ENCODE measurements around the gene DDX51. TPM values are rescaled to one million over a fixed set of nuclear protein-coding genes. Genes with fewer than 3 reads are reported as not detected.

DDX51 gene
- total and polyA plus RNA-seq, 2 donors, result 6.5 to 17.4 TPM

DNA sequence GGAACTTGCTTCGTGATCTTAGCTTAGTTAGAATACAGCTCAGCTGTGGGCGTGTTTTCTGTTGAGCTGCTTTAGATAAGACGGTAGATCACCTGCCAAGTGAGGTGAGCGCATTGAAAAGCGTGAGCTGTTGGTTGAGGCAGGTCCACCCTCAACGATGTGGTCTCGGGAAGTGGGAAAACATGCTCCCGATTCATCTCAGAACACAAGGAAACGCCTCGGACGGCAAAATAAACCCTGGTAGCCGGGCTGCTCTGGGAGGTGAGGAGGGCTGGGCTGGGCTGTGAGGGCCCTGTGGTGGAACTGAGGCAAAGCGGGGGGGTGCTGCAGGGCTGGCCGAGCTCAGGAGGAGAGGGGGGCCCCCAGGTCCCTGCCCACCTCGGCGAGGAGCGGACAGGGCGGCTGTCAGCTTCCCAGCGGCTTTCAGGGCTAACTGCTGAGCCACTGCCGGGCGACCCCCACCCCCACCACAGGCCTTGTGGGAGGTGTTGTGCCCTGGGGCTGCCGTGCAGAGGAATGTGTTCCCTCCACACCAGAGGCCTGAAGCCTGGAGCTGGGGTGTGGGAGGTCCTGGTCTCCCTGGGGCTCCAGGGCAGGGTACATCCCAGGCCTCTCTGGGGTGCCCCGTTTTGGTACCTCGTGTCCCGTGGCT is 30.8 kb upstream of the DDX51 start:
- no peak for DNase-seq (ENCODE audit: extremely low spot score)
- no peak overlapping the region for H3K27ac ChIP-seq (ENCODE audit: low read depth)
- 65% methylated on average over 25 of the region's 25 CpGs for WGBS

DNA sequence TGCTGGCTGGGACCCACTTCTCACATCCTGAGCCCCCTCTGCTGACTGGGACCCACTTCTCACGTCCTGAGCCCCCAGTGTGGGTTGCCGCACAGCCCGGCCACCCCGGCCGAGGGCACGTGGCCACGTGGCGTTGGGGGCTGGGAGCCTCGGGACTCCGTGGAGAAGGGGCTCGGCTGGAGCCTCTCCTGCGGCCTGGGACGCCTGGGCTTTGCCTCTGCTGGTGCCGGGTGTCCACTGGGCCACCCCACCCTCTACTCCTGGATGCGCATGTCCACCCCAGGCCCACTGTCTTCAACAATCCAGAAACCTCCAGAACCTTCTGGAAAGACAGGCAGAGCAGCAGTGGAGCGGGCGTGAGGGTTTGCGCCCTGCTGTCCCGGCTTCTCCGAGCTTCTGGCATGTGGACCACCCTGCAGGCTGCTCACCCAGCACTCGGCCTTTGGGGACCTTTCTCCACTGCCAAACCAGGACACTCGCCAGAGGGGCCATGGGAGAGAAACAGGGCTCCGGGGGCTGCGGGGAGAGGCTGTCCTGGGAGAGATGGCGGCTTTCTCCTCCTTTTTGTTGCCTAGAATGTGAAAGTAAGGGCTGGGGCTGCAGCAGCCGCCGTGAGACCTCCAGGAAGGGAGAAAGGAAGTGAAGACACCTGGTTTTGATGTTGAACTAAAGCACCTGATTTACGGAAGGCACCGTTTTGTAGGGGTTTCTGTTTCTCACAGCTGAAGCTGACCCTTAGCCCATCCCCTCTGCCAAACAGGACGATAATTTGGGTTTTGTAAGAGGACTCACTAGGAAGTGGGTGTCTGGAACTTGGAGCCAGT is 30.1 kb upstream of the DDX51 start:
- WGBS, result 80% methylated on average over 30 of the region's 30 CpGs
- H3K4me1 ChIP-seq (ENCODE audit: insufficient read depth), result no peaks in the 10 kb centered on the region
- DNase-seq (ENCODE audit: extremely low spot score), result no peak

More for the DNA sequence above, 30.8 kb upstream of the DDX51 start:
- H3K36me3 ChIP-seq (ENCODE audit: insufficient read depth), result no peaks in the 10 kb centered on the region
- no peaks in the 10 kb centered on the region for H3K4me1 ChIP-seq (ENCODE audit: insufficient read depth)
- no peak overlapping the region for H3K4me3 ChIP-seq (ENCODE audit: low read depth, low read length)

DNA sequence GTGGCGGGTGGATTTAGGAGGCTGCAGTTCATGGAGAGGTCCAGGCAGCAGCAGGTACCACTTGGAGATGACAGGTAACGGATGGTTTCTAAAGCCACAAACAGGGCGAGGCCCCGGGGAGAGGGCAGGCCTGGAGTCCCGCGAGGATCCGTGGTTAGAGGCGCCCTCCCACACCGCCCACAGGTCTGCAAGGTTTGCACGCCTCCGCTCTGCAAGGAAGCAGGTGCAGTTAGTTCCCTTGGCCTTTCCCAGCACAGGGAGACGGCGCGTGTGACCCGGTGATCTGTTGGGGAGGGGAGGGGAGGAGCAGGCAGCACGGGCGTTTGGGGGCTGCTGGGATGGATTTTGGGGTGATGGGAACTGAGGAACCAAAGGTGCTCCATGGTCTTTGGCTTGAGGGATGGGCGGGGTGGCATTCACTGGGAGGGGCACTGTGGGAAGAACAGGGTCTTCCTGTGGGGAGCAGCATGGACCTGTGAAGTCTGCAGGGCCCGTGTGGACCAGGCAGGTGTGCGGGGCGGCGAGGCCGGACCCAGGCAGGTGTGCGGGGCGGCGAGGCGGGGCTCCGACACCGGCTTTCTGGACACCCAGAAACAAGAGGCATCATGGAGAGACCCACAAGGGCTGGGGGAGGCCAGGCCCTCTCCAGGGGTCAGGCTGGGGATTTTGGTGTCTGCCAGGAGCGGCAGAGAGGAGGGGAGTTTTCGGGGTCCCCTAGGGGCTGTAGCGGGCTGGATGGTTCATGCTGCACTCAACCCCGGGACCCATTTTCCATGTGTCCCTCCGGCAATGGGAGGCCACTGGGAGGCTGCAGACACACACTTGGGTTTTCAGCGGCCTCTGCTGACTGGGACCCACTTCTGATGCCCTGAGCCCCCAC is 29.3 kb upstream of the DDX51 start:
- H3K27ac ChIP-seq (ENCODE audit: low read depth), result no peak overlapping the region
- 73% methylated on average over 35 of the region's 35 CpGs for WGBS
- no peak for DNase-seq (ENCODE audit: extremely low spot score)
- H3K36me3 ChIP-seq (ENCODE audit: insufficient read depth), result no peaks in the 10 kb centered on the region
- no peaks in the 10 kb centered on the region for H3K4me1 ChIP-seq (ENCODE audit: insufficient read depth)
- H3K4me3 ChIP-seq (ENCODE audit: low read depth, low read length), result no peak overlapping the region

More for the DNA sequence above, 30.1 kb upstream of the DDX51 start:
- no peaks in the 10 kb centered on the region for H3K36me3 ChIP-seq (ENCODE audit: insufficient read depth)
- H3K4me3 ChIP-seq (ENCODE audit: low read depth, low read length), result no peak overlapping the region
- H3K27ac ChIP-seq (ENCODE audit: low read depth), result no peak overlapping the region

DNA sequence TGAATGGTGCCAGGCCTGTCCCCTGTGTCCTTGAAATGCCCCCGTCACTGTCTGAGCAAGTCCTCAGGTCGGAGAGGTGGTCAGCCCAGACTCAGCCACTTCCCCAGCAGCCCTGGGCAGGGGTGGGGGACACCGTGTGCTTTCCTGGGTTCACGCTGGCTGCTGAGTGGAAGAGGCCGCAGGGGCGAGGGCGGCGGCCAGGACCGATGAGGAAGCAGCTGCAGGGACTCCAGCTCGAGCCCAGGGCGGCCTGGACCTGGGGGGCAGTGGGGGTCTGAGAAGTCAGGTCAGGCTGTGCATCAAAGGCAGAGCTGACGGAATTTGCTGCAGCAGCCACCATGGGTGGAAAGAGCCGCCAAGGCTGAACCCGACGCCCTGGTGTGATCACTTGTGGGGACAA is 28.5 kb upstream of the DDX51 start:
- H3K27ac ChIP-seq (ENCODE audit: low read depth), result no peak overlapping the region
- no peaks in the 10 kb centered on the region for H3K36me3 ChIP-seq (ENCODE audit: insufficient read depth)
- no peaks in the 10 kb centered on the region for H3K4me1 ChIP-seq (ENCODE audit: insufficient read depth)
- WGBS, result 67% methylated on average over 15 of the region's 15 CpGs
- no peak for DNase-seq (ENCODE audit: extremely low spot score)
- H3K4me3 ChIP-seq (ENCODE audit: low read depth, low read length), result no peak overlapping the region

DNA sequence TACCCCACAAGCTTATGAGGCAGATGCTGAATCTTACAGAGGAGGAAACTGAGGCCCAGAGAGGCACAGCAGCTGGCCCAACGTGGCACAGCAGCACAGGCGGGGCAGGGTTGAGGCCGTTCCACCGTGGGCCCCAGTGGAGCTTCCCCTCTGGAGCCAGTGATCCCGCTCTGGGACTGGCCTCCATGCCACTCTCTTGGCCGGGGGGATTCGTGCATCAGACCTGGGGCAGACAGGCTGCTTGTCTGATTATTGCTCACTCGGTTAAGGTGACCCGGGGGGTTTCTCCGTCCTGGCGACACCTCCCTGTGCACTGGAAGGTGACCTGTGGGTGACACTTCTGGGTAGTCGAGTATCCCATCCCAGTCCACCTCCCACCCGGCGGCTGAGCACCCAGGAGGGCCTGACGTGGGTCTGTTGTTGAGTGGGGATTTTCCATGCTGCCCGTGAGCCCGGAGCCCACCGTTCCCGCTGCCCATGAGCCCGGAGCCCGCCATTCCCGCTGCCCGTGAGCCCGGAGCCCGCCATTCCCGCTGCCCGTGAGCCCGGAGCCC is 27.9 kb upstream of the DDX51 start:
- no peak overlapping the region for H3K27ac ChIP-seq (ENCODE audit: low read depth)
- WGBS, result 83% methylated on average over 28 of the region's 28 CpGs

DNA sequence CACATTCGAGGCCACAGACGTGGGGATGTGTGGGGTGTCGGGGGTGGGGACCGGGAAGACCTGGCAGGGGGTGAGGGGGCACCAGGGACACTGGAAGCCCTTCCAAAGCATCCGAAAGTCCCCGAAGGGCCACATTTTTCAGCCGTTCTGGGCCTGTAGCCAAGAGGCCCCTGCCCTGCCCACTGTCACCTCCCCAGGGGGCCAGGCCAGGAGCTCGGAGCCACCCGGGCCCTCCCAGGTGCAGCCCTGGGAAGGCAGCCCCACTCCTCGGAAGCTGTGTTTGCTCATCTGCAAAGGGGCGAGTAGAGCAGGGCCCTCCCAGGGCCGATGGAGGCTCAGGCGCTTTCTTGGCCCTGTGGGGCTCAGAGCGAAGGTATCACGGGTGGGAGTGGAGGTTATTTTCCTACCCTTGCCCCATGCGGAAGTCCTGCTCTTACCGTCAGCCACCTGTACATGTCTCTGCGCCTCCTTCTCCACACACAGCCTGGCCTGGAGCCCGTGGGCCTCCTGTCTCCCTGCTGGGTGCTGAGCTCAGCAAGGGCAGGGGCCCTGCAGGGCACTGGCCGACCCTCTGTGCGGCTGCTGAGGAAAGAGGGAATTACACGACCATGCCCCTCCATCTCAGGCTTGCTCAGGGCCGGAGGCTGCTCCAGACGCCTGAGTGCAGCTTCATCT is 27.3 kb upstream of the DDX51 start:
- no peak for DNase-seq (ENCODE audit: extremely low spot score)
- Histone ChIP-seq H3K27ac (ENCODE audit: low read depth) (no peak overlapping the region), H3K36me3 (ENCODE audit: insufficient read depth) (no peaks in the 10 kb centered on the region), H3K4me3 (ENCODE audit: low read depth, low read length) (no peak overlapping the region), H3K4me1 (ENCODE audit: insufficient read depth) (no peaks in the 10 kb centered on the region)
- whole genome bisulfite sequencing, result 65% methylated on average over 24 of the region's 24 CpGs

More for the DNA sequence above, 27.9 kb upstream of the DDX51 start:
- H3K36me3 ChIP-seq (ENCODE audit: insufficient read depth), result no peaks in the 10 kb centered on the region
- no peak overlapping the region for H3K4me3 ChIP-seq (ENCODE audit: low read depth, low read length)
- no peaks in the 10 kb centered on the region for H3K4me1 ChIP-seq (ENCODE audit: insufficient read depth)
- no peak for DNase-seq (ENCODE audit: extremely low spot score)

DNA sequence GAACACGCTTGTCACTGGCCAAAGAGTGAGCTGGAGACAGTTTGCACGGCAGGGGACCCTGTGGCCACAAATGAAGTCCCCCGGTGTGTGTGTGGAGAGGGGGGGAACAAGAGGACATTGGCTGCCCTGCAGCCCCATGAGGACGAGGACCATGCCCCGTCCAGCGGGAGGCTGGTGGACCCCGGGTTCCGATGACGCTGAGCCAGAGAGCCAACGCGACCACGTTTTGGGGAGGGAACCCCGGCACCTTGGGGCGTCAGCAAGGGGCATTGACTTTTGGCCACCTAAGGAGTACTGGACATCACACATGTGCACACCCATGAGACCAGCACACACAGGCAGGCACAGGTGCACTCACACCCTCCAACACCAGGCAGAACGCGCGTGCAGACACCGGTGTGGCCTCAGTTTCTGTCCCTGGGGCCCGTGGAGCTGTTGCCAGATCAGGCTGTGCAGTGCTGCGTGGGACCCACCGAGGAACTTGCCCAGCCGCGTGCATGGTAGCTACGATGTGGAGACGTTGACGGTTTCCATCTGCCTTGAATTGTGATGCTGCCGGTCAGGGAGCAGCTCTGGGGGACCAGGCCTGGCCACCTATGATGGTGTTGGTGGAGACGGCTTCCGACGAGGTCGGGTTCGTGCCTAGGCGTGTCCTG is 26.6 kb upstream of the DDX51 start:
- 77% methylated on average over 33 of the region's 33 CpGs for WGBS
- H3K27ac ChIP-seq (ENCODE audit: low read depth), result no peak overlapping the region
- no peak overlapping the region for H3K4me3 ChIP-seq (ENCODE audit: low read depth, low read length)
- no peaks in the 10 kb centered on the region for H3K36me3 ChIP-seq (ENCODE audit: insufficient read depth)
- no peaks in the 10 kb centered on the region for H3K4me1 ChIP-seq (ENCODE audit: insufficient read depth)
- no peak for DNase-seq (ENCODE audit: extremely low spot score)

DNA sequence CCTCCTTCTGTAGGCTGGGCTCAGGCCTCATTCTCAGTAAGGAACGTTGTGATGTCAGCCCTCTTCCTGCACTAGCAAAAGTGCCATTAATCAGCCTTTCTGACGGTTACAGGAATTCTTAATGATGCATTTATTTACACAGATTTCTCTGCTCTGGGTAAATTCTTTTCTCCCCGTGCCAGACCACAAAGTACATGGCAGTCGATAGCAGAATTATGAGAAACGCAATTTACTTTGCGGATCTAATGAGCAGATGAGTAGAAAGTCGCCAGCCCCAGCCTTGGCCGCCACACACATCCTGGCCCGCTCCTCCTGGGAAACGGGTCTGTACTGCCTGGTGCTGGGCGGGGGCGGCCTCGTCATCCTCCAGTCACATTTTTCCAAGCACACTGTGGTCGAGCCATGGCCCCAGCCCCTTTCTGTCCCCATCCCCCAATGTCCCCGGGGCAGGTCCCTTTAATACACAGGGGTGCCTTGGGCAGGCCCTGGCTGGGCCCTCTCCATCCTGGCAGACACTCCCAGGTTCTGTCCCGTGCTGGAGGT is 26.0 kb upstream of the DDX51 start:
- Histone ChIP-seq H3K4me3 (ENCODE audit: low read depth, low read length) (no peak overlapping the region), H3K4me1 (ENCODE audit: insufficient read depth) (no peaks in the 10 kb centered on the region), H3K27ac (ENCODE audit: low read depth) (no peak overlapping the region), H3K36me3 (ENCODE audit: insufficient read depth) (no peaks in the 10 kb centered on the region)
- 27% methylated on average over 16 of the region's 16 CpGs for WGBS
- no peak for DNase-seq (ENCODE audit: extremely low spot score)

DNA sequence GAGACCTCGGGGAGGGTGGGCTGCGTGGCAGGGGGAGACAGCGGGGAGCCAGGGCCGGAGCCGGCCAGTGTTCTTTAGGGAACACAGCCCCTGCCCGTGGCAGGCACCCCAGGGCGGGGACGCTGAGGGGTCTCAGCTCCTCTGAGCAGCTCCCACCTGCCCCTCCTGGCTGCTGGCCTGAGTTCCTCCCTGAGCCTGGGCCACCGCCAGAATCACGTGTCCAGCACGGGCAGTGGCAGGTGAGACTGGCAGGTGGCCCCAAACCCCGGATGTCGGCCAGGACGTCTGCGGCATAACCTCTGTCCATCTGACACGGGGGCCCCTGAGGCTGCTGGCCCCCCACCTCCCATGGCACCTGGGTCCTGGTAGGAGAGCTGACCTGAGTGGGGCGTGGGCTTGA is 25.3 kb upstream of the DDX51 start:
- no peak overlapping the region for H3K27ac ChIP-seq (ENCODE audit: low read depth)
- no peak overlapping the region for H3K4me3 ChIP-seq (ENCODE audit: low read depth, low read length)
- H3K4me1 ChIP-seq (ENCODE audit: insufficient read depth), result no peaks in the 10 kb centered on the region
- DNase-seq (ENCODE audit: extremely low spot score), result no peak
- 75% methylated on average over 17 of the region's 17 CpGs for WGBS
- no peaks in the 10 kb centered on the region for H3K36me3 ChIP-seq (ENCODE audit: insufficient read depth)

DNA sequence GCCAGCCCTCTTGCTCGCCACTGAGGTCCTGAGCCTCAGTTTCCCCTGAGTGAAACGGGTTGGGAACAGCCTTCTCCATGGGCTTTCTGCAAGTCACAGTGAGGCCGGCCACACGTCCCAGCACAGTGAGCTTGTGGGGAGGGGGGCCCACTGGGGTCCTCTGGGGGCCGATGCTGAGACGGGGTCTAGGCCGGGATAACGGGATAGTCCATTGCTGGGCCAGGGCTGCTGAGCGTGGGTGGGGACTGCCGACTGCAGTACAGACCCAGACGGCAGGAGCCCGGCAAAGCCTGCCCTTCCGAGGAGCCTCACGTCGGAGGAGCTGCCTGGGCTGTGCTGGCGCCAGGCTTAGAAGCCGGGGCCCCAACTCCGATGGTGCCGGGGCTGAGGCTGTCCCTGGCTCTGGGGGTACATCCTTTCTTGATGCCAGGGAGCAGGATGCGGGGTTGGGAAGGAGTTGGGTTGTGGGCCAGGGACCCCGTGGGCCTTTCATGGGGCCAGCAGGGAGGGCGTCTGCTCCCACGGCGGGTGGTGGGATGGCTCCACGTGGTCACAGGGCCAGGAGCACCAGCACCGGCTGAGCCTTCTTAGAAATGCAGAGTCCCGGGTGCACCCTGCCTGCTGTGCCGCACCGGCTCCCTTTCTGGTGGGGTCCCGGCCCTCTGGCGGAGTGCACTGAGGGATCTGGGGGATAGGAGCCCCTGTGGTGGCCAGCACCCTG is 24.4 kb upstream of the DDX51 start:
- no peaks in the 10 kb centered on the region for H3K4me1 ChIP-seq (ENCODE audit: insufficient read depth)
- no peak overlapping the region for H3K27ac ChIP-seq (ENCODE audit: low read depth)
- H3K4me3 ChIP-seq (ENCODE audit: low read depth, low read length), result no peak overlapping the region
- WGBS, result 84% methylated on average over 31 of the region's 31 CpGs
- no peaks in the 10 kb centered on the region for H3K36me3 ChIP-seq (ENCODE audit: insufficient read depth)
- DNase-seq (ENCODE audit: extremely low spot score), result no peak

DNA sequence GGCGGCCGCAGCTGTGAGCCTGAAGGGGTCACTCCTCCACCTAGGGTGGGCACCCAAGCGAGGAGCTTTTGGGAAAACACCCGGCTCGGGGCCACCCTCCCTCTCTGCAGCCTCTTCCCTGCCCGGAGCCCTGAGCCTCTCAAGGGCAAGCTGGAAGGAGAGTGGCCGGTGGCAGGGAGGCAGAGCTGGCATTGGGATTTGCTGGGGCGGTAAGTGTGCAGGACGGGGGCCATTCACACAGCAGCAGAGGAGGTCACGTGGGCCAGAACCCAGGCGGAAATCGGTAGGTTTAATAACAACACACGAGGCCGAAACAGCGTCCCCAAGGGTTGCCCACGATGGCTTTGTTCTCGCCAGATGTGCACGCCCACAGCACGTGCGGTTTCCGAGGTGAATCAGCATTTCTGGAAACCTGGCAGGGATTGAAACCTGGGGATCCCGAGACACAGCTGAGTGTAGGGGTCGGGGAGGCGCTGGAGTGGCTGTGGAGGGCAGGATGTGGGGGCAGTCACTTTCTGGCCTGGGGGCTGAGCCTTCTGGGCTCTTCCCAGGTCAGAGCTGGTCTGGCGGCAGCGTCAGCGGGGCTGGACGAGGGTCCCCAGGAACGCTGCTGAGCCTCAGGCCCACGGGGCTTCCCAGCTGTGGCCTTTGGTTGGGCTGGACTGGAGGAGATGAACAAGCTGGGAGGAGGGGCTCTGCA is 23.6 kb upstream of the DDX51 start:
- DNase-seq (ENCODE audit: extremely low spot score), result no peak
- no peak overlapping the region for H3K4me3 ChIP-seq (ENCODE audit: low read depth, low read length)

More for the DNA sequence above, 23.6 kb upstream of the DDX51 start:
- WGBS, result 75% methylated on average over 30 of the region's 30 CpGs
- Histone ChIP-seq H3K27ac (ENCODE audit: low read depth) (no peak overlapping the region), H3K36me3 (ENCODE audit: insufficient read depth) (no peaks in the 10 kb centered on the region), H3K4me1 (ENCODE audit: insufficient read depth) (no peaks in the 10 kb centered on the region)

Measured in urinary bladder (tissue), 4 donors.